ENCODE results near the gene EDIL3. TPM values are rescaled to one million over a fixed set of nuclear protein-coding genes. Genes with fewer than 3 reads are reported as not detected.

The EDIL3 gene
- total RNA-seq, 4 donors from 2014 or later, result 2.8 to 20.6 (median 10.2) TPM

DNA sequence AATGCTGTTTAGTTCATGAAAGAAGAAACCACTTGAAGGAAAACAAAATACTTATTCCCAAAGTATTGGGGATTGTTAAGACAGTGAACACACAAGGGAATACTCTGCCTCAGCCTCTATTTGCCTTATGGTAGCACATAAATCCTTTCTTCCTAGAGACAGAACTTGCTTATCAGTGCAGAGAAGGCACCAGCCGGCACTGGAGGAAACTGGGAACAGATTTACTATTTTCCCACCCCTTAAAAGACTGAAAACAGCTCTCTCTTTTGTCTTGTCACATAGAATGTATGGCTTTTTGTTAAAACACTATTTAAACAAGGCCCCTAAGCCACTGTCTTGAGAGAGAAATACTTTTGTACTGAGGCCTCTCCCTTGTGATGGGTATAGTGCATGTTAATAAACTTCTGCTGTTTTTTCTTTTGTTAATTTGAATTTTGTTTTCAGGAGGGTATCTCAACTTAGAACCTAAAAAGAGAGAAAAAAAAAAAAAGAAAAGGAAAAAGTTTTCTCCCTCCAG lies 40.7 kb upstream of the EDIL3 start:
- Histone ChIP-seq H3K9me3 (no peaks in the 10 kb centered on the region), H3K27ac (no peak overlapping the region), H3K4me3 (no peak overlapping the region), H3K36me3 (no peaks in the 10 kb centered on the region), H3K27me3 (no peaks in the 10 kb centered on the region), H3K4me1 (peaks cover 0 to 25% (median 6%) of the 10 kb centered on the region in 3 donors)
- no peak for TF ChIP-seq POLR2A (IDR thresholded peaks at IDR 0.05)
- TF ChIP-seq, protein P1, sequence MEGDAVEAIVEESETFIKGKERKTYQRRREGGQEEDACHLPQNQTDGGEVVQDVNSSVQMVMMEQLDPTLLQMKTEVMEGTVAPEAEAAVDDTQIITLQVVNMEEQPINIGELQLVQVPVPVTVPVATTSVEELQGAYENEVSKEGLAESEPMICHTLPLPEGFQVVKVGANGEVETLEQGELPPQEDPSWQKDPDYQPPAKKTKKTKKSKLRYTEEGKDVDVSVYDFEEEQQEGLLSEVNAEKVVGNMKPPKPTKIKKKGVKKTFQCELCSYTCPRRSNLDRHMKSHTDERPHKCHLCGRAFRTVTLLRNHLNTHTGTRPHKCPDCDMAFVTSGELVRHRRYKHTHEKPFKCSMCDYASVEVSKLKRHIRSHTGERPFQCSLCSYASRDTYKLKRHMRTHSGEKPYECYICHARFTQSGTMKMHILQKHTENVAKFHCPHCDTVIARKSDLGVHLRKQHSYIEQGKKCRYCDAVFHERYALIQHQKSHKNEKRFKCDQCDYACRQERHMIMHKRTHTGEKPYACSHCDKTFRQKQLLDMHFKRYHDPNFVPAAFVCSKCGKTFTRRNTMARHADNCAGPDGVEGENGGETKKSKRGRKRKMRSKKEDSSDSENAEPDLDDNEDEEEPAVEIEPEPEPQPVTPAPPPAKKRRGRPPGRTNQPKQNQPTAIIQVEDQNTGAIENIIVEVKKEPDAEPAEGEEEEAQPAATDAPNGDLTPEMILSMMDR (IDR thresholded peaks at IDR 0.05), result no peak
- DNase-seq, result no peak
- intact Hi-C loops (cut with DNase I), result no loop called here
- 37 to 47% methylated on average over 1 of the region's 1 CpG for WGBS, 2 donors

DNA sequence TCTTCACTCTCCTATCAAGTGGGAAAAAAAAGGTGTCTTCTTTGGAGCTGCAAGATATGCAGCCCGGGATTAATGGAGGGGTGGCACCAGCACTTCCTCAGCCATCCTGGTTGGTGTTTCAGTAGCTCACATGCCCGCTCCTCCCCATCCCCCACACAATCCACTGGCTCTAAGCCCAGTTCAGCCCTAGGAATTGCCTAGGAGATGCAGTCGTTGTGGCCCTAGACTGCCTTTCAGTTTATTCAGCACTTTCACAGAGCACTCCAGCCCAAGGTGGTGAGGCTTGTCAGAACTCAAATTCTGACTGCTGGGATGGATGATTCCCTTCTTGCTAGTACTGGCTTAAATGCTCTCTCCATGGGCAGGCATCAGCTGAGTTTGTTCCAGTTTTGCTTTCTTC lies 35.1 kb upstream of the EDIL3 start:
- H3K4me1 ChIP-seq, result no peaks in the 10 kb centered on the region
- TF ChIP-seq, protein P1 (IDR thresholded peaks at IDR 0.05), result no peak
- no peak for TF ChIP-seq POLR2A (IDR thresholded peaks at IDR 0.05)
- 40 to 73% methylated on average over 1 to 3 of the region's 3 CpGs for WGBS, 2 donors
- no peaks in the 10 kb centered on the region for H3K36me3 ChIP-seq
- H3K4me3 ChIP-seq, result no peak overlapping the region
- no peak for DNase-seq
- no peaks in the 10 kb centered on the region for H3K27me3 ChIP-seq
- no peak overlapping the region for H3K27ac ChIP-seq
- H3K9me3 ChIP-seq, result no peaks in the 10 kb centered on the region
- intact Hi-C loops (cut with DNase I), result no loop called here

DNA sequence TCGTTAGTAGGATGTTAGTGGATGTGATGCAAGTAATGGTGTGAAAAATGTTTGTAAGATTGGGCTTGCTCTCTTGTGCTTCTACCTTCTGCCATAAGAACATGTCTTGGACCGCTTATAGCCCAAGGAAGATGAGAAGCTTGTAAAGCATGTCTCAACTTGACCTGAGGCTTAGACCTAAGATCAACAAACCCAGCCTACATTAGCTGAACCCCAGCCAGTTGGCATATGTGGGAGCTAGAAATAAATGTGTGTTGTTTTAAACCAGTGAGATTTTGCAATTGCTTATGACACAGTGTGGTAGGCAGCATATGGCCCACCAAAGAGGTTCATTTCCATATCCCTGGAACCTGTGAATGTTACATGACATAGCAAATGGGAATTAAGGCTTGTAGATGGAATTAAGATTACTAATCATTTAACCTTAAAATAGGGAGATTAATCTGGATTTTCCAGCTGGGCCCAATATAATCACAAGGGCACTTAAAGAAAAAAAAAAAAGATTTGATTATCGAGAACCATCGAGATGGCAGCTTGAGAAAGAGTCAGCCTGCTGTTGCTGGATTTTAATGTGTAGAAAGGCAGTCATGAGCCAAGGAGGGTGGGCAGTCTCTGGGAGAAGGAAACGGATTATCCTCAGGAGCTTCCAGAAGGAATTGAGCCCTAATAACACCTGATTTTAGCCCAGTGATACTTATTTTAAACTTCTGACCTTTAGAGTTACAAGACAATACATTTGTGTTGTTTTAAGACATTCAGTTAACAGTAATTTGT lies 27.3 kb upstream of the EDIL3 start:
- DNase-seq, result no peak
- WGBS, 2 donors, result 45 to 55% methylated on average over 4 to 5 of the region's 5 CpGs
- Histone ChIP-seq H3K4me1 (peaks cover 0 to 11% (median 4%) of the 10 kb centered on the region in 3 donors), H3K9me3 (no peaks in the 10 kb centered on the region), H3K27ac (peak overlapping the region; percentile 31 to 61 (median 48)), H3K27me3 (no peaks in the 10 kb centered on the region), H3K36me3 (no peaks in the 10 kb centered on the region), H3K4me3 (no peak overlapping the region)
- intact Hi-C loops (cut with DNase I), result no loop called here
- no peak for TF ChIP-seq POLR2A (IDR thresholded peaks at IDR 0.05)
- TF ChIP-seq, protein P1 (IDR thresholded peaks at IDR 0.05), result no peak

DNA sequence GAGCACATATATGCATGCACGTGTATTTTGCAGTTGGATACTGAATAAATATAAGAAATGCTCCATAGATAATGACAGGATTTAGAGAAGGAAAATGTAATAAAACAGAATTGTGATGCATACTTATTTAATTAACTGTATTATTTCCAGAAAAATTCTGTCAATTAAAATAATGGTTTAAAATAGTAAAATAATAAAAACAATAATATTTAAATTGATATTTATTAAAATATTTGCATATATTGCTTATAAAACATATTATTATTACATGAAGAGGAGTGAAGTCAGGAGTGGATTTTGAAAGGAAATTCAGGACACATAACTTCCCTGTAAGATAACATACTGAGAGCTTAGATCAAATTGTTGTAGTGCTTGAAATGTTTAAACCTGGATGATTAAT lies 21.4 kb upstream of the EDIL3 start:
- no peaks in the 10 kb centered on the region for H3K9me3 ChIP-seq
- no peaks in the 10 kb centered on the region for H3K36me3 ChIP-seq
- H3K27me3 ChIP-seq, result no peaks in the 10 kb centered on the region
- no peak overlapping the region for H3K4me3 ChIP-seq
- WGBS, 2 donors, result 86 to 87% methylated on average over 1 of the region's 1 CpG
- TF ChIP-seq POLR2A (IDR thresholded peaks at IDR 0.05), result no peak
- TF ChIP-seq, protein P1 (IDR thresholded peaks at IDR 0.05), result no peak
- intact Hi-C loops (cut with DNase I), result no loop called here
- peaks cover 0 to 8% (median 0%) of the 10 kb centered on the region in 3 donors for H3K4me1 ChIP-seq
- no peak for DNase-seq
- H3K27ac ChIP-seq, result no peak overlapping the region

DNA sequence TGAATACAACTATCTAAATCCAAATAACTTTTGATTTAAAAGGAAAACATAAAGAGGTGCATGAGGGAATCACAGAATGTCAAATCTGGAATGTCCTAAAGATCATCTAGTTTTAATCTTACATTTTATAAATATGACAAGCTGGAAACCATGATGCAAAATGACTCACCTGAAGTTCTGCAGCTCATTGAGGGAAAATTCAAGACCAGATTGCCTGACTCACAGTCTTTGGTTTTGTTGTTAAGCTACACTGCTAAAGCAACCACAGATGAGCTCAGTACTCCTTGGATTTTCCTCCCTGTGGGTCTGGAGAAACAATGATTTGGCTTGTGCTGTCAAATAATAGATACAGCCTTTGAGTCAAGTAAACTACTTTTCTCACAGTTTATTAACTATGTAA lies 19.1 kb upstream of the EDIL3 start:
- intact Hi-C loops (cut with DNase I), result no loop called here
- Histone ChIP-seq H3K4me3 (no peak overlapping the region), H3K4me1 (peaks cover 0 to 8% (median 0%) of the 10 kb centered on the region in 3 donors), H3K27me3 (no peaks in the 10 kb centered on the region), H3K36me3 (no peaks in the 10 kb centered on the region), H3K9me3 (no peaks in the 10 kb centered on the region), H3K27ac (no peak overlapping the region)
- TF ChIP-seq, protein P1 (IDR thresholded peaks at IDR 0.05), result no peak
- TF ChIP-seq POLR2A (IDR thresholded peaks at IDR 0.05), result no peak
- DNase-seq, result no peak

All from esophagus squamous epithelium (tissue), 5 donors.